Body of pancreas (tissue), 4 donors: ENCODE results near the gene CACNA1G. TPM values are rescaled to one million over a fixed set of nuclear protein-coding genes. Genes with fewer than 3 reads are reported as not detected.
A peak's percentile ranks its signal among the peaks of the same experiment; 100 is the strongest.

Source experiments
- ATAC-seq: fragments of 150-250 bp; one replicate; pipeline ENCODE4 v1.9.1; 2016
- DNase-seq, 4 donors: peaks; one replicate each; pipeline ENCODE4 v3.0.0-alpha.2; 2019
- H3K27ac ChIP-seq, 4 donors: fragments of 200-600 bp; sonication (generic); 1 replicate in 3 of 4; 2 replicates in 1 of 4; pipeline versions ENCODE4 v1.5.1 to v1.6.1; 2016 to 2019; ENCODE audit warnings: mild to moderate bottlenecking in 1 of 4, mixed read lengths in 1 of 4, moderate library complexity in 1 of 4
- H3K27me3 ChIP-seq, 2 donors: fragments of 200-600 bp; sonication (generic); one replicate each; pipeline ENCODE4 v1.6.0; 2016; ENCODE audit warnings: mild to moderate bottlenecking in 1 of 2
- H3K36me3 ChIP-seq, 2 donors: fragments of 200-600 bp; sonication (generic); replicated peaks in 1 of 2; 2 replicates each; pipeline ENCODE4 v1.5.1; 2016; ENCODE audit warnings: low read depth in 2 of 2; ENCODE audit not compliant: insufficient read depth in 1 of 2
- H3K4me1 ChIP-seq: fragments of 200-600 bp; sonication (generic); one replicate; pipeline ENCODE4 v1.6.0; 2016
- H3K4me3 ChIP-seq, 2 donors: fragments of 200-600 bp; sonication (generic); 1 replicate in 1 of 2; 2 replicates in 1 of 2; pipeline ENCODE4 v1.5.1; 2016 to 2019
- H3K9me3 ChIP-seq, 3 donors: fragments of 200-600 bp; sonication (generic); 1 replicate in 2 of 3; 2 replicates in 1 of 3; pipeline ENCODE4 v1.5.1; 2016
- CTCF ChIP-seq, 7 experiments: fragments of 450-650 bp in 4 of 7; fragments of 200-600 bp in 3 of 7; sonication (generic) in 3 of 7; IDR thresholded peaks; one replicate each; pipeline ENCODE4 v1.5.1; 2016 to 2019; ENCODE audit warnings: antibody characterized with exemption in 7 of 7
- POLR2A ChIP-seq, 3 donors: fragments of 450-650 bp; IDR thresholded peaks; one replicate each; pipeline ENCODE4 v1.6.1; 2016; ENCODE audit warnings: antibody characterized with exemption in 3 of 3, mild to moderate bottlenecking in 2 of 3
- WGBS, 2 donors: methylation state at CpG; one replicate each; pipeline ENCODE4 v1.1.5; 2017; 5-methylcytosine and 5-hydroxymethylcytosine counted together
- intact Hi-C: fragments of 100-400 bp; cut with DNase I; formaldehyde crosslinking; loops from one replicate; pipeline ENCODE4 v1.15.1; 2023
- total RNA-seq, 2 donors: library from RNA; depleted of rRNA; stranded (reverse); fragments of >200 nt; gene quantifications; one replicate each; pipeline ENCODE4 v1.1.0, GENCODE V29; 2016

CACNA1G gene
- total RNA-seq, 2 donors from 2014 or later, result 0.26 to 0.33 TPM

GRCh38 chr17:50534222-50534978 lies 26.1 kb upstream of the CACNA1G start:
- 6 to 10% methylated on average over 15 to 24 of the region's 24 CpGs for WGBS, 2 donors
- DNase-seq (peak; percentile 80 to 89 (median 82)), ATAC-seq (peak; percentile 82)
- peaks cover 5% of the 10 kb centered on the region in 2 donors for H3K36me3 ChIP-seq
- peaks cover 79% of the 10 kb centered on the region for H3K4me1 ChIP-seq
- H3K4me3 ChIP-seq, result no peak overlapping the region
- peak overlapping the region; percentile 79 to 96 (median 90) for H3K27ac ChIP-seq
- H3K27me3 ChIP-seq, result no peaks in the 10 kb centered on the region
- H3K9me3 ChIP-seq, result no peaks in the 10 kb centered on the region
- intact Hi-C loops, result loop anchor here (5.0 kb wide), 1 partner anchor 52 kb away; no protein-coding TSS in a partner anchor
- peak; percentile 63 to 74 (median 67) for TF ChIP-seq POLR2A (IDR thresholded peaks at IDR 0.05)
- peak; percentile 36 to 79 (median 62) for TF ChIP-seq CTCF (IDR thresholded peaks at IDR 0.05)

GRCh38 chr17:50534979-50535326 lies 25.6 kb upstream of the CACNA1G start:
- 65 to 90% methylated on average over 2 of the region's 2 CpGs for WGBS, 2 donors
- ATAC-seq (no peak), DNase-seq (no peak)
- no peaks in the 10 kb centered on the region for H3K9me3 ChIP-seq
- peaks cover 84% of the 10 kb centered on the region for H3K4me1 ChIP-seq
- H3K36me3 ChIP-seq, result peaks cover 5 to 8% of the 10 kb centered on the region in 2 donors
- H3K27ac ChIP-seq, result peak overlapping the region; percentile 79 to 96 (median 90)
- no peak overlapping the region for H3K4me3 ChIP-seq
- H3K27me3 ChIP-seq, result no peaks in the 10 kb centered on the region
- intact Hi-C loops, result loop anchor here (5.0 kb wide), 1 partner anchor 53 kb away; no protein-coding TSS in a partner anchor
- TF ChIP-seq POLR2A (IDR thresholded peaks at IDR 0.05), result no peak
- TF ChIP-seq CTCF (IDR thresholded peaks at IDR 0.05), result no peak

- DNase-seq, result no peak
- ATAC-seq, result no peak
- WGBS, 2 donors, result 46 to 54% methylated on average over 7 of the region's 7 CpGs
- intact Hi-C loops, result no loop called here
- no peaks in the 10 kb centered on the region for H3K27me3 ChIP-seq
- peaks cover 5 to 8% of the 10 kb centered on the region in 2 donors for H3K36me3 ChIP-seq
- H3K27ac ChIP-seq, result peak overlapping the region; percentile 79 to 96 (median 90)
- H3K9me3 ChIP-seq, result no peaks in the 10 kb centered on the region
- TF ChIP-seq POLR2A (IDR thresholded peaks at IDR 0.05) (no peak), CTCF (IDR thresholded peaks at IDR 0.05) (no peak)
- peaks cover 89% of the 10 kb centered on the region for H3K4me1 ChIP-seq
- no peak overlapping the region for H3K4me3 ChIP-seq
Observed at GRCh38 chr17:50535407-50535806, 25.1 kb upstream of the CACNA1G start.

- no peaks in the 10 kb centered on the region for H3K27me3 ChIP-seq
- H3K4me1 ChIP-seq, result peaks cover 89% of the 10 kb centered on the region
- TF ChIP-seq POLR2A (IDR thresholded peaks at IDR 0.05), result no peak
- no peak for TF ChIP-seq CTCF (IDR thresholded peaks at IDR 0.05)
- H3K27ac ChIP-seq, result no peak overlapping the region
- 78 to 84% methylated on average over 31 to 44 of the region's 45 CpGs for WGBS, 2 donors
- ATAC-seq, result no peak
- no peak for DNase-seq
- no peaks in the 10 kb centered on the region for H3K9me3 ChIP-seq
- intact Hi-C loops, result no loop called here
- H3K4me3 ChIP-seq, result no peak overlapping the region
- peaks cover 5 to 8% of the 10 kb centered on the region in 2 donors for H3K36me3 ChIP-seq
Observed at GRCh38 chr17:50536683-50537646, 23.6 kb upstream of the CACNA1G start.
